IMR-90 (cell line): ENCODE results near the gene APMAP. TPM values are rescaled to one million over a fixed set of nuclear protein-coding genes. Genes with fewer than 3 reads are reported as not detected.

ENCODE experiments used
- ATAC-seq: fragments of 200-7000 bp; cut with Tn5 transposase; 2 replicates; pipeline ENCODE4 v1.9.1; 2020; ENCODE audit warnings: low read depth, mild to moderate bottlenecking, moderate library complexity
- BruUV-seq: library from RNA; stranded (reverse); fragments of 400-500 nt; replicated peaks from 2 replicates; lab custom pipeline; 2021; lab: Mats Ljungman, UMichigan
- CTCF ChIA-PET: fragments of 300-600 bp; formaldehyde crosslinking; extraction: SDS; loops from one replicate; lab custom pipeline; 2021; ENCODE audit warnings: antibody characterized with exemption; lab: Yijun Ruan, JAX
- POLR2A ChIA-PET: fragments of 300-600 bp; sonication (Branson Sonifier 250); formaldehyde crosslinking; loops from one replicate; lab custom pipeline; 2022; ENCODE audit warnings: antibody characterized with exemption; ENCODE audit not compliant: unreplicated experiment; lab: Charles Lee
- DNase-seq: peaks from one replicate; pipeline ENCODE4 v3.0.0; 2013
- H2AFZ ChIP-seq: replicated peaks from 2 replicates; pipeline ENCODE3; 2013; ENCODE audit warnings: low read length, mild to moderate bottlenecking; ENCODE audit not compliant: poor library complexity
- H2AK5ac ChIP-seq: 2 replicates; pipeline ENCODE4 v1.6.1; 2013; ENCODE audit warnings: low read depth, low read length, inconsistent platforms
- H2AK9ac ChIP-seq: replicated peaks from 2 replicates; pipeline ENCODE3; 2013; ENCODE audit warnings: mild to moderate bottlenecking, low read depth, low read length, moderate library complexity; ENCODE audit not compliant: poor library complexity
- H2BK120ac ChIP-seq: 2 replicates; pipeline ENCODE4 v1.6.1; 2013; ENCODE audit warnings: low read depth, low read length, inconsistent platforms
- H2BK15ac ChIP-seq: 3 replicates; pipeline ENCODE4 v1.6.1; 2013; ENCODE audit warnings: low read depth, low read length, inconsistent platforms
- H2BK20ac ChIP-seq: 2 replicates; pipeline ENCODE4 v1.6.1; 2013; ENCODE audit warnings: low read depth, mild to moderate bottlenecking, inconsistent platforms, low read length, moderate library complexity
- H2BK5ac ChIP-seq: 2 replicates; pipeline ENCODE4 v1.6.1; 2013; ENCODE audit warnings: mild to moderate bottlenecking, low read depth, low read length, inconsistent platforms; ENCODE audit not compliant: poor library complexity, severe bottlenecking
- H3K14ac ChIP-seq: replicated peaks from 2 replicates; pipeline ENCODE4 v1.6.1; 2013; ENCODE audit warnings: low read depth, low read length, inconsistent platforms
- H3K18ac ChIP-seq: 2 replicates; pipeline ENCODE4 v1.6.1; 2013; ENCODE audit warnings: low read depth, low read length, control low read depth
- H3K23ac ChIP-seq: 2 replicates; pipeline ENCODE4 v1.6.1; 2013; ENCODE audit warnings: low read depth, low read length, inconsistent platforms
- H3K27ac ChIP-seq: 2 replicates; pipeline ENCODE4 v1.5.1; 2013; ENCODE audit warnings: mild to moderate bottlenecking, control low read depth, low read length; ENCODE audit not compliant: insufficient read depth
- H3K27me3 ChIP-seq: 2 replicates; pipeline ENCODE4 v1.6.1; 2013; ENCODE audit warnings: low read length; ENCODE audit not compliant: control insufficient read depth, insufficient read depth
- H3K36me3 ChIP-seq: 2 replicates; pipeline ENCODE4 v1.6.1; 2013; ENCODE audit warnings: low read length, mixed read lengths; ENCODE audit not compliant: control insufficient read depth, insufficient read depth
- H3K4ac ChIP-seq: 2 replicates; pipeline ENCODE4 v1.6.1; 2013; ENCODE audit warnings: low read depth, low read length, inconsistent platforms
- H3K4me1 ChIP-seq: 2 replicates; pipeline ENCODE4 v1.6.1; 2013; ENCODE audit warnings: low read length, mixed read lengths; ENCODE audit not compliant: control insufficient read depth, insufficient read depth
- H3K4me2 ChIP-seq: 2 replicates; pipeline ENCODE4 v1.6.1; 2013; ENCODE audit warnings: low read depth, mild to moderate bottlenecking, control low read depth, low read length, moderate library complexity
- H3K4me3 ChIP-seq: 2 replicates; pipeline ENCODE4 v1.5.1; 2013; ENCODE audit warnings: low read depth, mild to moderate bottlenecking, control low read depth, low read length, moderate library complexity; ENCODE audit not compliant: insufficient read depth
- H3K56ac ChIP-seq: 2 replicates; pipeline ENCODE4 v1.6.1; 2013; ENCODE audit warnings: low read length, inconsistent platforms; ENCODE audit not compliant: insufficient read depth; ENCODE audit errors: extremely low read depth
- H3K79me1 ChIP-seq, 2 experiments: 2 replicates each; pipeline ENCODE4 v1.6.1; 2013; ENCODE audit warnings: low read length in 2 of 2, inconsistent platforms in 1 of 2, low read depth in 1 of 2
- H3K9ac ChIP-seq: 2 replicates; pipeline ENCODE4 v1.6.1; 2013; ENCODE audit warnings: low read depth, low read length, control low read depth
- H3K9me1 ChIP-seq: 2 replicates; pipeline ENCODE4 v1.6.1; 2013; ENCODE audit warnings: low read length, inconsistent platforms; ENCODE audit not compliant: insufficient read depth
- H3K9me3 ChIP-seq: 2 replicates; pipeline ENCODE4 v1.6.1; 2013; ENCODE audit warnings: low read length; ENCODE audit not compliant: control insufficient read depth, insufficient read depth
- H4K20me1 ChIP-seq: 2 replicates; pipeline ENCODE4 v1.6.1; 2013; ENCODE audit warnings: low read length, inconsistent platforms; ENCODE audit not compliant: insufficient read depth
- H4K5ac ChIP-seq: 2 replicates; pipeline ENCODE4 v1.6.1; 2013; ENCODE audit warnings: mild to moderate bottlenecking, low read depth, low read length, control low read depth
- H4K8ac ChIP-seq, 2 experiments: 2 replicates each; pipeline ENCODE4 v1.6.1; 2013; ENCODE audit warnings: low read depth in 2 of 2, low read length in 2 of 2, control low read depth in 1 of 2, inconsistent platforms in 1 of 2
- H4K91ac ChIP-seq: 2 replicates; pipeline ENCODE4 v1.6.1; 2013; ENCODE audit warnings: low read depth, low read length, inconsistent platforms; ENCODE audit not compliant: insufficient read depth
- BHLHE40 ChIP-seq: fragments of 150-350 bp; IDR thresholded peaks from 2 replicates; pipeline ENCODE4 v1.6.1; 2016; ENCODE audit warnings: mild to moderate bottlenecking, low read depth, low read length
- CEBPB ChIP-seq: IDR thresholded peaks from 2 replicates; pipeline ENCODE4 v1.6.1; 2012; ENCODE audit warnings: low read depth, low read length, improper control_type of control experiment
- CHD1 ChIP-seq: IDR thresholded peaks from 2 replicates; pipeline ENCODE4 v1.6.1; 2012; ENCODE audit warnings: low read depth, low read length, improper control_type of control experiment
- CTCF ChIP-seq: conservative IDR thresholded peaks from 2 replicates; pipeline ENCODE4 v1.5.1; 2012; ENCODE audit warnings: mild to moderate bottlenecking, low read depth, low read length, improper control_type of control experiment
- ELK1 ChIP-seq: fragments of 150-350 bp; IDR thresholded peaks from 2 replicates; pipeline ENCODE4 v1.6.1; 2016; ENCODE audit warnings: low read depth, mild to moderate bottlenecking, low read length, moderate library complexity, borderline replicate concordance
- FOS ChIP-seq: fragments of 150-350 bp; IDR thresholded peaks from 2 replicates; pipeline ENCODE4 v1.6.1; 2016; ENCODE audit warnings: low read depth, low read length
- MAFK ChIP-seq: IDR thresholded peaks from 2 replicates; pipeline ENCODE4 v1.6.1; 2012; ENCODE audit warnings: low read depth, low read length, improper control_type of control experiment
- MAZ ChIP-seq: IDR thresholded peaks from 2 replicates; pipeline ENCODE4 v1.6.1; 2012; ENCODE audit warnings: low read depth, mild to moderate bottlenecking, low read length, improper control_type of control experiment, moderate library complexity, borderline replicate concordance
- MXI1 ChIP-seq: IDR thresholded peaks from 2 replicates; pipeline ENCODE4 v1.6.1; 2012; ENCODE audit warnings: low read depth, mild to moderate bottlenecking, low read length, moderate library complexity, borderline replicate concordance
- NFE2L2 ChIP-seq: fragments of 150-350 bp; IDR thresholded peaks from 2 replicates; pipeline ENCODE4 v1.6.1; 2016; ENCODE audit warnings: low read depth, mild to moderate bottlenecking, low read length
- POLR2A ChIP-seq: IDR thresholded peaks from 2 replicates; pipeline ENCODE4 v1.6.1; 2012; ENCODE audit warnings: mild to moderate bottlenecking, low read depth, low read length
- RAD21 ChIP-seq: IDR thresholded peaks from 2 replicates; pipeline ENCODE4 v1.6.1; 2012; ENCODE audit warnings: low read length, improper control_type of control experiment
- RCOR1 ChIP-seq: IDR thresholded peaks from 2 replicates; pipeline ENCODE4 v1.6.1; 2012; ENCODE audit warnings: mild to moderate bottlenecking, low read length, improper control_type of control experiment; ENCODE audit not compliant: insufficient replicate concordance
- RFX5 ChIP-seq: IDR thresholded peaks from 2 replicates; pipeline ENCODE4 v1.8.0; 2012; ENCODE audit warnings: low read depth, mild to moderate bottlenecking, low read length, moderate library complexity
- SMC3 ChIP-seq: fragments of 150-350 bp; IDR thresholded peaks from 2 replicates; pipeline ENCODE4 v1.6.1; 2016; ENCODE audit warnings: low read depth, mild to moderate bottlenecking, antibody characterized with exemption, low read length, moderate library complexity
- USF2 ChIP-seq: fragments of 150-350 bp; IDR thresholded peaks from 2 replicates; pipeline ENCODE4 v1.6.1; 2017; ENCODE audit warnings: mild to moderate bottlenecking, antibody characterized with exemption, low read length, low read depth
- WGBS, 2 experiments: methylation state at CpG; one replicate each; pipeline versions ENCODE4 v1.1.5 to v1.1.7; 2013; ENCODE audit warnings: missing lambda C conversion rate in 2 of 2; ENCODE audit not compliant: insufficient read length in 1 of 2; ENCODE audit errors: extremely low coverage in 2 of 2; 5-methylcytosine and 5-hydroxymethylcytosine counted together
- dilution Hi-C: fragments of 300-500 bp; cut with HindIII; formaldehyde crosslinking; loops from one replicate; pipeline ENCODE4 v1.14.3; 2018; ENCODE audit warnings: low sequenced_read_pairs; ENCODE audit not compliant: unreplicated experiment
- in situ Hi-C: fragments of 300-500 bp; cut with MboI; formaldehyde crosslinking; loops from 3 replicates; pipeline ENCODE4 v1.14.3; 2019; ENCODE audit warnings: low sequenced_read_pairs, inconsistent platforms, mixed read lengths
- intact Hi-C: fragments of 100-400 bp; cut with micrococcal nuclease; formaldehyde crosslinking; loops from 2 replicates; pipeline ENCODE4 v1.10.0; 2022
- polyA plus RNA-seq, 3 experiments: library from polyadenylated mRNA; depleted of rRNA; stranded (reverse); fragments of >200 nt; gene quantifications; 2 replicates each; pipeline ENCODE4 v1.2.3, GENCODE V29; 2012; ENCODE audit warnings: low replicate concordance in 1 of 3
- total RNA-seq: library from RNA; depleted of rRNA; stranded (reverse); fragments of >200 nt; gene quantifications from 2 replicates; pipeline ENCODE4 v1.2.3, GENCODE V29; 2012

Gene APMAP
- total and polyA plus RNA-seq, 2 of the 4 experiments (the other 2 are of a cell fraction), result 67.2 to 88.8 TPM

- Histone ChIP-seq H3K4me2 (no peak overlapping the region), H3K36me3 (no peaks in the 10 kb centered on the region), H3K9me1 (no peaks in the 10 kb centered on the region), H3K79me1 (no peaks in the 10 kb centered on the region), H4K8ac (no peak overlapping the region), H3K23ac (no peak overlapping the region), H3K9ac (no peak overlapping the region), H3K4ac (no peak overlapping the region), H3K9me3 (no peaks in the 10 kb centered on the region), H2AK5ac (no peak overlapping the region), H3K14ac (no peak overlapping the region), H3K27ac (no peak overlapping the region), H4K91ac (no peak overlapping the region), H4K5ac (no peak overlapping the region), H2AFZ (no peak overlapping the region), H2BK120ac (no peak overlapping the region), H3K18ac (no peak overlapping the region), H3K4me1 (no peaks in the 10 kb centered on the region), H2BK5ac (no peak overlapping the region), H3K27me3 (no peaks in the 10 kb centered on the region; the same call in none of the 2 replicates), H2BK15ac (no peak overlapping the region), H2BK20ac (no peak overlapping the region), H2AK9ac (no peak overlapping the region), H3K4me3 (no peak overlapping the region), H4K20me1 (no peaks in the 10 kb centered on the region), H3K56ac (no peak overlapping the region)
- no TSS peak for BruUV-seq
- intact Hi-C loops, result no loop called here
- TF ChIP-seq MAFK (no peak), CEBPB (no peak), CHD1 (no peak), FOS (no peak), BHLHE40 (no peak), NFE2L2 (no peak), RFX5 (no peak), MXI1 (no peak), SMC3 (no peak), ELK1 (no peak), RCOR1 (no peak), RAD21 (no peak), USF2 (no peak), MAZ (no peak), CTCF (no peak), POLR2A (no peak)
- ATAC-seq (no peak), DNase-seq (no peak)
- dilution Hi-C loops, result no loop called here
- ChIA-PET POLR2A (no interaction called here), CTCF (no interaction called here)
- in situ Hi-C loops, result no loop called here
- 87% methylated on average over 3 of the region's 14 CpGs; no CpG with 5 or more reads in 1 of the 2 experiments for WGBS, 2 experiments
These were observed 32.7 kb upstream of the APMAP start for GRCh38 chr20:25025091-25025861.
